ENCODE results near the gene GUCA1C.

GRCh38 chr3:108897883-108898282 lies 55.8 kb downstream of the GUCA1C start:
- TF ChIP-seq CTCF (optimal IDR thresholded peaks at IDR 0.05 in 1 of 3, IDR thresholded peaks at IDR 0.05 in 1 of 3, conservative IDR thresholded peaks at IDR 0.05 in 1 of 3; ENCODE audit: extremely low read depth in 1 of 3, insufficient read depth in 2 of 3, low read length in 3 of 3) (no peak), EZH2 (IDR thresholded peaks at IDR 0.05; ENCODE audit: low read length) (no peak)
